GM18517 (cell line): Measurements from ENCODE around the gene TPD52L1.

ENCODE experiments used
- ATAC-seq: cut with Tn5 transposase; IDR thresholded peaks from one replicate; pipeline ENCODE4 v1.9.1; 2021; ENCODE audit warnings: mild to moderate bottlenecking, moderate library complexity; ENCODE audit not compliant: unreplicated experiment

TPD52L1 gene

GRCh38 chr6:125231574-125232343 is 78.2 kb downstream of the TPD52L1 start:
- no peak for ATAC-seq

GRCh38 chr6:125232466-125232865 is 78.9 kb downstream of the TPD52L1 start:
- ATAC-seq, result no peak

GRCh38 chr6:125233202-125233601 is 79.6 kb downstream of the TPD52L1 start:
- ATAC-seq, result no peak

GRCh38 chr6:125236536-125237327 is 83.2 kb downstream of the TPD52L1 start:
- no peak for ATAC-seq

GRCh38 chr6:125237764-125238163 is 84.2 kb downstream of the TPD52L1 start:
- ATAC-seq, result no peak

GRCh38 chr6:125245109-125245508 is 91.5 kb downstream of the TPD52L1 start:
- no peak for ATAC-seq

GRCh38 chr6:125245523-125246264 is 92.1 kb downstream of the TPD52L1 start:
- no peak for ATAC-seq

- ATAC-seq, result no peak
Measured at GRCh38 chr6:125246566-125246965, 93.0 kb downstream of the TPD52L1 start.

GRCh38 chr6:125248136-125248535 is 94.6 kb downstream of the TPD52L1 start:
- no peak for ATAC-seq

- no peak for ATAC-seq
Measured at GRCh38 chr6:125250511-125250910, 96.9 kb downstream of the TPD52L1 start.

- no peak for ATAC-seq
Measured at GRCh38 chr6:125251516-125252220, 98.1 kb downstream of the TPD52L1 start.

GRCh38 chr6:125252891-125253290 is 99.3 kb downstream of the TPD52L1 start:
- ATAC-seq, result no peak

GRCh38 chr6:125253881-125254280 is 100.3 kb downstream of the TPD52L1 start:
- no peak for ATAC-seq

GRCh38 chr6:125254321-125254720 is 100.7 kb downstream of the TPD52L1 start:
- ATAC-seq, result no peak

- ATAC-seq, result no peak
Measured at GRCh38 chr6:125255201-125255600, 101.6 kb downstream of the TPD52L1 start.

- no peak for ATAC-seq
Measured at GRCh38 chr6:125257351-125257750, 103.8 kb downstream of the TPD52L1 start.

GRCh38 chr6:125258651-125259353 is 105.2 kb downstream of the TPD52L1 start:
- no peak for ATAC-seq

- no peak for ATAC-seq
Measured at GRCh38 chr6:125259354-125259736, 105.8 kb downstream of the TPD52L1 start.

GRCh38 chr6:125262016-125263013 is 108.7 kb downstream of the TPD52L1 start:
- no peak for ATAC-seq
